HG02840 (cell line): ENCODE results near the gene UBA52.
"Not testable (repeated sequence)": the region's sequence is repeated elsewhere in the genome, so short reads cannot be mapped to it uniquely, and the experiment has no call there.

Experiments used
- ATAC-seq: cut with Tn5 transposase; IDR thresholded peaks from one replicate; pipeline ENCODE4 v1.9.1; 2021; ENCODE audit warnings: mild to moderate bottlenecking, moderate library complexity, moderate number of reproducible peaks; ENCODE audit not compliant: unreplicated experiment, low FRiP score

Gene UBA52

DNA sequence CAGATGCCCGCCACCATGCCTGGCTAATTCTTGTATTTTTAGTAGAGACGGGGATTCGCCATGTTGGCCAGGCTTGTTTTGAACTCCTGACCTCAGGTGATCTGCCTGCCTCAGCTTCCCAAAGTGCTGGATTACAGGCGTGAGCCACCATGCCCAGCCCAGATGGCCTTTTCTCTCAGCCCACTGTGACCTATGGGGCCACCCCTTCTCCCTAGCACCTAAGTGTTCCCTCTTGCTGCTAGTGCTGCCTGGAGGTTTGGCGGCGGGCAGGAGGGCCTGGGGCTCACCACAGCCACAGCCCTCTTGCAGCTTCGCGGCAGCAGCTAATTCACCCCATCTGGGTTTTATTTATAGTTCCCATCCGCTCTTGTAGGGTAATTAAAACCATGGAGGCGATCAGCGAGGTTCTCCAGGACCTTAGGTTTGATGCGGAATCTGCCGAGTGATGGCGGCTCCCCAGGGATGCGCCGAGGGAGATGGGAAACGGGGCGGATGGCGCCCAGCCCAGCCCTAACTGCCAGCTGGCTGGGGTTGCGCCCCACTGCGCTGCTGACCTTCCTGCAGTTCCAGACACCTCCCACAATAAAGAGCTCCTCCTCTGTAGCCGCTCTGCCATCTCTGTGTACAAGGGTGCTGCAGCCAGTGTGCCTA is 20.2 kb downstream of the UBA52 start:
- ATAC-seq: no peak

DNA sequence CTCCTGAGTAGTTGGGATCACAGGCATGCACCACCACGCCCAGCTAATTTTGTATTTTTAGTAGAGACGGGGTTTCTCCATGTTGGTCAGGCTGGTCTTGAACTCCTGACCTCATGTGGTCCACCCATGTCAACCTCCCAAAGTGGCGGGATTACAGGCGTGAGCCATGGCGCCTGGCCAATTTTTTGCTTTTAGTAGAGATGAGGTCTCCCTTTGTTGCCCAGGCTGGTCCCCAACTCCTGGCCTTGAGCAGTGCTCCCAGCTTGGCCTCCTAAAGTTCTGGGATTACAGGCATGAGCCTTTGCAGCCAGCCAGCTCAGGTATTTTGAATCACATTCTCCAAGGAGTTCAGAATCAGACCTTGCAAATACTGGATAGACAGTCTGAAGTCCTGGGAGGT is 21.1 kb downstream of the UBA52 start:
- ATAC-seq: not testable (repeated sequence)

DNA sequence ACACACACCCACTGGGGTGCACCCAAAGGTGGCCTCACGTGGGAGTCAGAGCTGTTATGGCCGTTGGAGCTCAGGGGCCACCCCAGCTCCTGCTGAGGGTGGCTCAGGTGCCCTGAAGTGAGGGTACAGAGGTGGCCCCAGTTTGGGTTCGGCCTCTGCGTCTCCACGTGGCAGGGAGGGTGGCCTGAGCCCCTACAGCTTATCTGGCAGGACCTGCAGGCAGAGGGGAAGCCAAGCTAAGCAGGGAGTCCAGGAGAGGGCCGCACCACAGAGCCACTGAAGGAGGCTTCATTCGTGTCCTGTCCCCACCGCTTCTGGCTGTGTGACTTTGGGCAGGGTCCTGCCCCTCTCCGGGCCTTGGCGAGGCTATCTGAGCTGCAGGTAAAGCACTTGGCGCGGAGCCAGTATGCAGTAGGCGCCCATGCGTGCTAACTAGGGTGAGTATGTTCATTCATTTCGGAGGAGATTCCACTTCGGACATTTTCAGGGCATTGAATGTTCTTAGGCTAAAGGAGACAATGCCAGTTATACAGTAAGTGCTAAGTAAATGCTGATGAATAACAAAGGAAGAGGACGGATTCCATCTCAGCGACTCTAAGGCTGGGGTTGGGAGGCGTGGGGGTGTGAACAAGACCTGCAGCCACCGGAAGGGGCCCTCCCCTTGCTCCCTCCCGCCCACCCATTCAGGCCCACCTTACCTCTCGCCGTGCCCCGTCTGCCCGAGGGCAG is 21.9 kb downstream of the UBA52 start:
- no peak for ATAC-seq

DNA sequence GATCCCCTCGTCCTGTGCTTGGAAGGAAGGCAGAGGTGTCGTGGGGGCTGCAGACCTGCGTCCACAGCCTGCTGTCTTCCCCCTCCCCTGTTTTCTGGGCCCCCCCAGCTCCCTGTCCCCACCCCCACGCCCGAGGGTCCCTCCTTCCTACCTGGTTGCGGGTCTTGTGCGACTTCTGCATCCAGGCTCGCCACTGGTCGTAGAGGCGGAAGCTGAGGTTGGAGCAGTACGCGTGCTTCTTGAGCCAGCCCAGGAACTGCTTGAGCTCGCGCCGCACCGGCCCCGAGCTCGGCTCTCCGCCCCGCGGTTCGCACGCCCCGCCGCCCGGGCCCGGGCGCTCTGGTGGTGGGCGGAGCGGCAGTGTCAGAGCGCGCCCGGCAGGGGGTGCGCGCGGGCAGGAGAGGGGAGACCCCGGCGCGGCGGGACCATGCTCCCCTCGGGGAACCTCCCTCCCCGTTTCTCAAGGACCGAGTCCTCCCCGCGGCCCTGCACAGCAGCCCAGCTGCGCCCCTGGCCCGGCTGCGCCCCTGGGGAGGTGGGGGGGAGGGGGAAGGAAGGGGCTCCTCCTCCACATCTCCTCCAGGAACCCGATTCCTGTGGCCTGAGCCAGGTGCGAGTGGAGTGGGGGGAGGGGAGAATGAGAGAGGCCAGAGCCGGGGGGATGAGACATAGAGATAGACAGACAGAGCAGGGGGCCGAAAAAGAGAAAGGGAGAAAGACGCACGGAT is 22.6 kb downstream of the UBA52 start:
- no peak for ATAC-seq

DNA sequence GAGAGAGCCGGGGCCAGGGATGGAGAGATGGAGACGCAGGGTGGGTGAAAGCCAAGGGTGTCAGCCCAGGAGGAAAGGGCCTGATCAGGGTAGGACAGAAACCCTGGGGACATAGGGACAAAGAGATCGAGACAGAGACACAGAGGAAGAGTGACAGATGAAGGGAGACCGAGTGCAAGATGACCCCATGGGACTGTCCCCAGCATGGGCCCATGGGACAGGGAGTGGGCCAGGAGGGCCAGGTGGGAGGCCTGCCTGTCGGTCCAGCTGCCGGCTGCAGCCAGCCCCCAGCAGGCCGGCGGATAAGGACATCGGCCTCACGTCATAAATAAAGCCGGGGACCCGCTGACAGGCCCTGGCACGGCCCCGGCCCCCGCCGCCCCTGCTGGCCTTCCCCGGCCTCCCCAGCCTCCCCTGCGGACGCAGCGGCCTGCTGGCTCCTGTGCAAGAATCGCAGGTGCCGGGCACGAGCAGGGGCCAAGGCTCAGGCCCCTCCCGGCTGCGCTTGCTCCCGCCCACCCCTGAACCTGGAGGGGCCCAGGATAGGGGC is 23.2 kb downstream of the UBA52 start:
- no peak for ATAC-seq

DNA sequence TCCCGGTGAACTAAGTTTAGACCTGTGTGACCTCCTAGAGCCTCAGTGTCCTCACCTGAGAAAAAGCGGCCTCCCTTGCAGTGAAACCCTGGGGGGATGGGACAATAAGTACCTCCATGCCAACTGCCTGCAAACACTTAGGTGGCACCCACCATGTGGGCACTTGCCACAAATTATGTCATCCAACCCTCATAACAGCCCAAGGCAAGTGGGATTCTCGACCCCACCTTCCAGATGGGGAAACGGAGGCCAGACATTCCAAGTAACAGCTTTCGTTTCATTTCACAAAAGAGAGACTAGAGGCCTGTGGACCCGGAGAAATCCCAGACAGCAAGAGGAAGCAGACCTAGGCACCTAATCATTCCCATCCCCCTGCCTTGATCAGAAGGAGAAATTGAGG is 23.8 kb downstream of the UBA52 start:
- ATAC-seq: no peak

DNA sequence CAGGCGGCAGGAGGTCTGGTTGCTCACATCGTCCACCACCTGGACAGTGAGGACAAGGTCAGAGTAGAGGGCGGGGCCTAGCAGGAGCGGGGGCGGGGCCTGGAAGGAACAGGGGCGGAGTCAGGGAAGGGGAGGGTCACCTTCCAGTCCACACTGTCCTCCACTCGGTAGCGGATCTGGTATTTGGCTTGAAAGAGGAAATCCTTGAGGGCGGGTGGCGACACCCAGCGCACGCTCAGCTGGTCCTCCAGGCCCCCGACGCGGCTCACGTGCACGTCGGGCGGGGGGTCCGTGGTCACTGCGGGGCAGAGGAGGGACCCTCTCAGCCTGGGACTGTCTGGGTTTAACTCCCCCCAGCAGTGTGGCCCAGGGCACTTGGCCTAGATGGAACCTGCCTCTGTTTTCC is 25.1 kb downstream of the UBA52 start:
- ATAC-seq: no peak

DNA sequence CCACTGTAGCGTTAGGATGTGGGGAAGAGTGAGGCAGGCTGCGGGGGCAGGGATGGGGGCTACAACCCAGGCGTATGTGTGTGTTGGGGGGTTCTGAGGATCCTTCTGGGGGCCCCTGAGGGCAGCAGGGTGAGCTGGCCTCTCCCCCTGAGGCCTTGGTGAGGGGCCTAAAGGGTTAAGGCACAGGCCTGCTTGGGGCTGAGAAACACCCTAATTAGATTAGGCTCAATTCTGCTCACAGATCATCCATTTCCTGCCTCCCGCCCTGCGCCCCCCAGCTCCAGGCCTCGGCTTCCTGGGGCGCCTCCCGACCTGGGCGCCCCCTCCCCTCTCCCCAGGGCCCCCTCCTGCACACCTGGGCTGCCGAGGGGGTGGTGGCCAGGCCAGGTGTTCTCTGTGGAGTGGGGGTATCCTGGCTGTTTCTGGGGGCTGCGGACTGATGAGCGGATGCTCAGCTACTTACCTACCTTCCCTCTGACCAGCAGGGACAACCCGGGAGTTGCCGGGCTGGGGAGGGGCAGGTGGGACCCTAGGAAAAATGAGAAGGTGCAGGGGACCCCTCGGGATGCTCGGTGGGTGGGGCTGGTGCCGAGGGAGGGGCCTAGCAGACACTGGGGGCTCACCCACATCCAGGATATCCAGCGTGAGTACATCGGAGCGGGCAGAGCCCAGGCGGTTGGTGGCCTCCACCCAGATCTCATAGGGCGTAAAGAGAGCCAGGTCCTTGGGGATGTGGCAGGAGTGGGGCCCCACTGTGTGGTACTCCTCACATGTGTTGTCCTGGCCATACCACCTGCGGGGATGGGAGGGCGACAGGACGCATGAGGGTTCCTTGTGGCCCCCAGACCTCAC is 26.4 kb downstream of the UBA52 start:
- no peak for ATAC-seq

DNA sequence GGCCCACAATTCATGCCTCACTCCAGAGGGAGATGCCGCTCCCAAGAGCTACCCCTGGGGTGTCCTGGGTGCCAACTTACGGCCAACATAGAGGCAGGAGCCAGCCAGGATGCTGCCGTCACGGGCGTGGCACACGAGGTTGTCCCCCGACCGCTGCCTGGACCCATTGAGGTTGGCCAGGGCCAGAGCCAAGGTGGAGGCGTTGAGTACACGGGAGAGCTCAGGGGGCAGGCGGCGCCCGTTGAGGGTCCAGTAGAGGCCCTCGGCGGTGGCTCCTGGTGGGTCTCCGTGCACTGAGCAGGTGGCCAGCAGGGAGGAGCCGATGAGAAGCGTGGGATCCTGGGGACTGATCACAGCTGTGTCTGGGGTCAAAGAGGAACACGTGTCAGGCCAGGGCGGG is 27.8 kb downstream of the UBA52 start:
- no peak for ATAC-seq

DNA sequence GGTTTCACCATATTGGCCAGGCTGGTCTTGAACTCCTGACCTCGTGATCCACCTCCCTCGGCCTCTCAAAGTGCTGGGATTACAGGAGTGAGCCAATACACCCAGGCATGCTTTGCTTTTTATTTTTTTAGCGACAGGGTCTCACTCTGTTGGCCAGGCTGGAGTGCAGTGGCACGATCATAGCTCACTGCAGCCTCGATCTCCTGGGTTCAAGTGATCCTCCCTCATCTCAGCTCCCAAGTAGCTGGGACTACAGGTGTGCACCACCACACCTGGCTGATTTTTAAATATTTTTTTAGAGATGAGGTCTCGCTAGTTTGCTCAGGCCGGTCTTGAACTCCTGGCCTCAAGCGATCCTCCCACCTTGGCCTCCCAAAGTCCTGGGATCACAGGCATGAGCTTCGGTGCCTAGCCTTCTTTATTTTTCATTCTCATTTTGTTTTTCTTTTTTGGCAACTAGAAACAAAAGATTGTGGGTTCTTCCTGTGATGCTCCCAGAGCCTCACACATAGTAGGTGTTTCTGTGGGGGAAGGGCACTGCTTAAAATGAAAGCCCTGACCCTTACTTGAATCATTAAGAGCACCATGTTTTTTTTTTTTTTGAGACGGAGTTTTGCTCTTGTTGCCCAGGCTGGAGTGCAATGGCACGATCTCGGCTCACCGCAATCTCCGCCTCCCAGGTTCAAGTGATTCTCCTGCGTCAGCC is 29.2 kb downstream of the UBA52 start:
- not testable (repeated sequence) for ATAC-seq

DNA sequence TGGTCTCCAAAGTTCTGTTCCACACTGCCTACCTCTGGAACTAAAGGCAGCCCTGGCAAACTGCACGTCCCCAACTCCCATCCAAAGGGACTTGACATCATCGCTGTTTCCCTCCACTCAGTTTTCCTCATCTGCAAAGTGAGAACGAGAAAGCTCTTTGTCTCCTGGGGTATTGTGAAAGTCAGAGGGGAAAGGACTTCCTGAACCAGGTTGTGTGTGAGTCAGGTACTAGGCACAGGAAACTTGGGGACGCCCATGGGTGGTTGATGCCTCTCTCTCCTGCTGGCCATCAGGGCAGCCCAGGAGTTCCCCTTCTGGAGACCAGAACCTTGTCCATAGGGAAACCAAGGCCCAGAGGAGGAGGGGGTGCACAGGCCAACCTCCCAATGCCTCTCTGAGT is 30.2 kb downstream of the UBA52 start:
- no peak for ATAC-seq

DNA sequence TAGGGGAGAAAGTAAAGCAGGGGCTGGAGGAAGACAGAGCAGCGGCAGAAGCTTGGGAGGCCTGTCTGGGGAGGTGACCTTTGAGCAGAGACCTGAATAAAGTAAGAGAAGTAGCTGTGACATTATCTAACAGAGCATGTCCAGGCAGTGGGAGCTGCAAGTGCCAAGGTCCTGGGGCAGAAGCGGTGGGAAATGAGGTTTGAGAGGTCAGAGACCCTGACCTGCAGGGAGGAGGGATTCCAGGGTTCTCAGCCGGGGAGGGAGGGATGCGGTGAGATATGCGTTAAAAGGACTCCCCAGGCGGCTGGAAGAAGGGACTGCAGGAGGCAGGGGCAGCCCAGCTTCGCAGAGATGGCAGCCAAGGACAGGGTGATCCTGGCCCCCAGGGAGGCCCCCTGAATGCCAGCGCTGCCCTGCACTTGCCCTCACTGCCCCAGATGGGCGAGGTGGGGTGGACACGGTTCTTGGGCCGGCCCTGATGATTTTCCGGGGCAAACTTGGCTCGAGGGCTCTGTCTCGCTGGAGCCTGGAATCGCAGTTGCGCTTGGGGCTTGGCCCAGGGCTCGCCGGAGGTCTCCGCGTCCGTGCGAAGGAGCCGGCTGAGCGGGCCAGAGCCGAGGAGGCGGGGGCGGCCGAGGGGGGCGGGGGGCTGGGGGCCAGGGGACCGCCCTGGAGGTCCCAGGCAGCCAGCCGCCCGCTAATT is 31.7 kb downstream of the UBA52 start:
- no peak for ATAC-seq

DNA sequence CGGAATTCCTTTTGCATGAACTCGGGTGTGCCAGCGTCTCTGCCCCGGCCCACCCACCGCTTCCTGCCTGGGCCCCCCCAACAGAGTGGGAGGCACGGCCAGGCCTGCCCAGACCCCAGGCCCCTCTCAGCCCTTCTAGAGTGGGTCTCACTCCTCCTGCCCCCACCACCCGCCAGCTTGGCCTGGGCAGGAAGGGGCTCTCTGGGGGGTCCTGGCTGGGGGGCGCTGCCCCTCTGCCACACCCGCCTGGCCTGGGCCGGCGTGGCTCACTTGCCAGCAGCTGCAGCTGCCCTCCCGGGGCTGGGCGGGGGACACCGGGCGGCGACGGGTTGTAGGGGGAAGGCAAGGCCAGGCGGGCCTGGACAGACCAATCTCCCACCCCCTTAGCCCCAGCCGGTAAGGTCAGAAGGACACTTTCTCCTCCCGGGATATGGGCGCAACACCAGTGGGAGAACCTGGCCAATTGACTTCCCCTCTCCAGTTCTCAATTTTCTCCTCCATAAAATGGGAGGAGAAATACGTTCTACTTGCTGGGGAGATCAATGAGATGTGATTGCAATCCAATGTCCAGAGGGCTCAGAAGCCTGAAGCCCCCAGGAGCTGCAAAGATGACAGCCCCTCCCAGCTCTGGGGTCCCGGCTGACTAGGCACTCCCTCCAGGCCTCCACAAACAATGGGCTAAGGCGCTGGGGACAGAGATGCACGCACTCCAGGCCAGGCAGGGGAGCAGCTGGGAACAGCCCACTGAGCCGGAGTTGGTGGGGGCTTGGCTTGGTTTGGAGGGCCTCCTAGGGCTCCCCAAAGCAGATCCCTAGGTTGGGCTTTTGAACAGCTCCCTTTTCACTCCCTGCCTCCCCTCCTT is 32.5 kb downstream of the UBA52 start:
- ATAC-seq: no peak

DNA sequence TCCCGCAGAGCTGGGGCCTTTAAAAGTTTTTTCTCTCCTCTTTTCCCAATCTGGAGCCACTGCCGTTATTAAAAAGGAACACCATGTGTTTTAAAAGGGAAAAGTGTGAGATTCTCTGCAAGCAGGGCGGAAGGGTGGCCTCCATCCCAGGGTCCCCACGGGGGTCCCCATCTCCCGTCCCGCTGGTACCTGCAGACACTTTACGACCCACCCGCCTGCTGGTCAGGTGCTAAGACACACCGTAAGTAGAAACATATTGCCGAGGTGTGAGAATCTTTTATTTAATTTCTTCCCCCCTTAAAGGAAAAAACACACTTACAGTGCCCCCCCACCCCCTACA is 33.1 kb downstream of the UBA52 start:
- no peak for ATAC-seq

DNA sequence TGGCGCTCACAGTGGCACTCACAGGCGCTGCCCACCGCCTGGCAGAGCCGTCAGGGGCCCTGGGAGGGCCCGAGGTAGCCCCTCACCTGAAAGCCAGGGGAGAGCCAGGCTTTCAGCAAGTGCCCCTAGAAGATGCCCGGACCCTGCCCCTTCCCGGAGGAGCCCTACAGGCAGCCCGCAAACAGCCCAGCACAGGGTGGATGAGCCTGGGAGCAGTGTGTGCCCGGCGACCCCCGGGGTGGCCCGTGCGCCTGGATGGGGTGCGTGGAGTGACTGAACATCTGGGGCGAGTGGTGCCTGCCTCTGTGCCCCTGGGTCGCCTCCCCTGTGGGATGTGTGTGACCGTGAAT is 33.5 kb downstream of the UBA52 start:
- no peak for ATAC-seq

DNA sequence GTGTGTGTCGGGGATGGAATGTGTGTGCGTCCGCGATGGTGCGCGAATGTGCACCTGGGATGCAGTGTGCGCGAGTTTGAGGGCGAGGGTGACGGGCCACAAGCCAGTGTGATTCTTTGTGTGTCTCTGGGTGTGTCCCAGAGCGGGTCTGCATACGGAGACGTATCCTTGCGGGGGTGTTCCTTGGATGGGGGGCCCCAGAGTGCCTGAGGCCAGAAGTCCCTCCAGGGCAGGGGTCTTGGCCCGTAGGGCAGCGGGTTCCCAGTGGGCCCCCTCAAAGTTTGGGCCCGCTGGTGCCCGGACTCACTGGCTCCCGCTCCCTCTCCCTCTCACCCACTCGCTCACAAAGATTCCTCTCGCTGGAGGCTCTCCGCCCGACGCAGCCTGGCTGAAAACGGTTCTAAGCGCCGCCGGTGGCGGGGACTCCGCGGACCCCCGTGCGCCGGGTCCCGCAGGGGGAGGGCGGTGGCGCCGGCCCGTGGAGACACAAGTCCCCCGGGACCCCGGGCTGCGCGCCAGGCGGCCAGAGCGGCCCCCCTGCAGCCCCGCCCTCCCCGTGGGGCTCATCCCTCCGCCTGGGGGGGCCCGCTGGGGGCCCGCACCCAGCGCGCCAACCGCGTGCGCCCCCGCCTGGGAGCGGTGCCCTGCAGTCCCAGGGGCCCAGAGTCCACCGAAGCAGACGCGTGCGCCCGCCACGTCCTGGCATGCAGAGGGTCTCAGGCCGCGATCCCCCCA is 34.1 kb downstream of the UBA52 start:
- ATAC-seq: no peak

DNA sequence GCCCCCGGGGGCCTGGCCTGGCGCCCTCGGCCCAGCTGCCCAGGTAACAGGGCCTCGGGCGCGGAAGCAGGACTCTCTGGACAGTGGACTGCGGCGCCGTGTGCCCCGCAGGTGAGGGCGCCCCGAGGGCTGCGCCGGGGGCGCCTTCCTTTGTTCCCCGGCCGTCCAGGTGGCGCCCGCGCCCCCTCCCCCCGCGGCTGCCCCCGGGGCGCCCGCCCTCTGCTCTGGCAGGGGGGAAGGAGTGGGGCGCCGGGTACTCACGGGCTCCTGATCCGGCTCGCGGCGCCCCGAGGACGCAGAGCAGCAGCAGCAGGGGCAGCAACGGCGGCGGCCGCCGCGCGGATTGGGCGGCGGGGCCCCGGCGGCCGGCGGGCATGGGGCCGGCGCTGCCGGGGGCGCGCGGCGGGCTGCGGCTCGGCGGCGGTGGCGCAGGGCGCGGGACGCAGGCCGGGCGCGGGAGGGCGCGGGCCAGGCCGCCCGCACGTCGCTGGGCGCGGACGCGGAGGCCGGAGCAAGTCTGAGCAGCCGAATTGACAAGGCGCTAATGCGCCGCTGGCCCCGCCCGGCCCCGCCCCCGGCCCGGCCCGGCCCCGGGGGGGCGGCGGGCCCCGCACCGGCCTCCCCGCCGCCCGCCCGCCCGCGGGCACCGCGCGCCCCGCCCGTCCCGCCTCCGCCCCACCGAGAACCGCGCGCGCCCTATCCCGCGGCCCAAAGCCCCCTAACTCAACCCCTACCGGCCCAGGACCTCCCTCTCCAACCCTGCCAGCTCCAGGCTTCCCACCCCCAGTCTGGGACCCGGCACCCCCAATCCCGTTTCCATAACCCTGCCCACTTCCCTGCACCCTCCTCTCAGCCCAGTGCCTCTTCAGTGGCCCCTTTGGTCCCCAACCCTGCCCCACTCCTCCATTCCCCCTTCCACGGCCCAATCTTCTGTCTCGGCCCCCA is 34.9 kb downstream of the UBA52 start, which contains the start of gene CRLF1:
Gene CRLF1 (minus strand): TSS at position 519 of the 945 bp plus-strand sequence. CDS start 143 bp downstream, at position 376.
- no peak for ATAC-seq
